Left ventricle myocardium inferior (tissue), 1 donor: ENCODE results near the gene KDELR1. TPM values are rescaled to one million over a fixed set of nuclear protein-coding genes. Genes with fewer than 3 reads are reported as not detected.

Source experiments
- DNase-seq: peaks from one replicate; pipeline ENCODE4 v3.0.0-alpha.2; 2020
- H3K27ac ChIP-seq: fragments of 200-600 bp; replicated peaks from 2 replicates; pipeline ENCODE4 v1.8.0; 2021
- H3K27me3 ChIP-seq: fragments of 200-600 bp; 2 replicates; pipeline ENCODE4 v1.8.0; 2021; ENCODE audit warnings: low read depth
- H3K36me3 ChIP-seq: fragments of 200-600 bp; 2 replicates; pipeline ENCODE4 v1.8.0; 2021
- H3K4me1 ChIP-seq: fragments of 200-600 bp; 2 replicates; pipeline ENCODE4 v1.8.0; 2021
- H3K4me3 ChIP-seq: fragments of 200-600 bp; 2 replicates; pipeline ENCODE4 v1.8.0; 2021; ENCODE audit warnings: mild to moderate bottlenecking, moderate library complexity
- H3K9me3 ChIP-seq: fragments of 200-600 bp; replicated peaks from 2 replicates; pipeline ENCODE4 v1.8.0; 2021
- intact Hi-C: fragments of 100-400 bp; cut with micrococcal nuclease; formaldehyde crosslinking; loops from one replicate; pipeline ENCODE4 v1.11.0; 2022
- total RNA-seq: library from RNA; stranded (reverse); fragmentation: NEBNext Ultra II Directional; extraction: Animal tissue kit (Norgen Biotek cat#: 25700); gene quantifications from one replicate; pipeline ENCODE4 v1.2.1, GENCODE V29; 2021
- TF ChIP-seq, protein P1 (sequence below): fragments of 200-600 bp; IDR thresholded peaks from 2 replicates; pipeline ENCODE4 v1.8.0; 2021; ENCODE audit warnings: antibody characterized with exemption, mild to moderate bottlenecking, borderline replicate concordance
- donor health status: DM: no; HTN: yes; CAD: no; lungs with severe emphysema.

Gene KDELR1
- total RNA-seq, 1 donor from 2014 or later: 68.4 TPM

DNA sequence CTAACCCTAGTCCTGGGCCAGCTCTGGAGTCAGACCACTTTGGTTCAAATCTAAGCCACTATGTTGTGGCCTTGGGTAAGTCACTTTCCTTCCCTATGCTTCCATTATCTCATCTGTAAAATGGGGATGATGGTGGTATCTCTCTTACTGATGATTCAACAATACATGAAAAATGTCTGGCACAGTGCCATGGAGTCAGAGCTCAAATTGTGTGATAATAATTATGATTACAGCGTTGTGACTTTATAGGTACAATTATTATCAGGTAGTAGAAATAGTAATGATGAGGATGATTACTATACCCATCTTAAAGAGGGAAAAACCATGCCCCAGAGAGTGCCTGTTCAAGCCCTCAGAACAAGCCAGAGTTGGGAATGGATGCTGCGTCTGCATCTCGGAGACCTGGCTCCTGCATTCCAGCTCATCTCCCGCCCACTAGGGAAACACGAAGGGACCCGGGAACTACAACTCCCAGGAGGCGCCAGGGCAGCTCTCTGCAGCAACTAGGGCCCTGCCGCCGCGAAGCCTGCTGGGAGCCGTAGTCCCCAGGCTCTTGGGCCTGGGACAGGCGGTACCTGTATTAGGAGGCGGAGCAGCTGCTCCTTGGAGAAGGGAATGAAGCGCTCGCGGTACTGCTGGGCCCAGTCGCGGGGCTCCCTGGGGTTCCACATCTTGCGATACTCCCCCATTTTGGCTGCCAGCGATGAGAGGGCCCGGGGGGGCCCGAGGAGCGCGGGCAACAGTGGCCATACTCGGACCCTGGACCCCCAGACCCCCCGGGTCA lies 28.4 kb downstream of the KDELR1 start:
- H3K27me3 ChIP-seq: no peaks in the 10 kb centered on the region
- H3K27ac ChIP-seq: peak overlapping the region; percentile 95
- TF ChIP-seq, protein P1, sequence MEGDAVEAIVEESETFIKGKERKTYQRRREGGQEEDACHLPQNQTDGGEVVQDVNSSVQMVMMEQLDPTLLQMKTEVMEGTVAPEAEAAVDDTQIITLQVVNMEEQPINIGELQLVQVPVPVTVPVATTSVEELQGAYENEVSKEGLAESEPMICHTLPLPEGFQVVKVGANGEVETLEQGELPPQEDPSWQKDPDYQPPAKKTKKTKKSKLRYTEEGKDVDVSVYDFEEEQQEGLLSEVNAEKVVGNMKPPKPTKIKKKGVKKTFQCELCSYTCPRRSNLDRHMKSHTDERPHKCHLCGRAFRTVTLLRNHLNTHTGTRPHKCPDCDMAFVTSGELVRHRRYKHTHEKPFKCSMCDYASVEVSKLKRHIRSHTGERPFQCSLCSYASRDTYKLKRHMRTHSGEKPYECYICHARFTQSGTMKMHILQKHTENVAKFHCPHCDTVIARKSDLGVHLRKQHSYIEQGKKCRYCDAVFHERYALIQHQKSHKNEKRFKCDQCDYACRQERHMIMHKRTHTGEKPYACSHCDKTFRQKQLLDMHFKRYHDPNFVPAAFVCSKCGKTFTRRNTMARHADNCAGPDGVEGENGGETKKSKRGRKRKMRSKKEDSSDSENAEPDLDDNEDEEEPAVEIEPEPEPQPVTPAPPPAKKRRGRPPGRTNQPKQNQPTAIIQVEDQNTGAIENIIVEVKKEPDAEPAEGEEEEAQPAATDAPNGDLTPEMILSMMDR: no peak
- H3K4me1 ChIP-seq: peaks cover 11% of the 10 kb centered on the region
- H3K4me3 ChIP-seq: peak overlapping the region; percentile 79
- intact Hi-C loops: no loop called here
- H3K9me3 ChIP-seq: no peaks in the 10 kb centered on the region
- peaks cover 10% of the 10 kb centered on the region for H3K36me3 ChIP-seq
- peak; percentile 97 for DNase-seq

DNA sequence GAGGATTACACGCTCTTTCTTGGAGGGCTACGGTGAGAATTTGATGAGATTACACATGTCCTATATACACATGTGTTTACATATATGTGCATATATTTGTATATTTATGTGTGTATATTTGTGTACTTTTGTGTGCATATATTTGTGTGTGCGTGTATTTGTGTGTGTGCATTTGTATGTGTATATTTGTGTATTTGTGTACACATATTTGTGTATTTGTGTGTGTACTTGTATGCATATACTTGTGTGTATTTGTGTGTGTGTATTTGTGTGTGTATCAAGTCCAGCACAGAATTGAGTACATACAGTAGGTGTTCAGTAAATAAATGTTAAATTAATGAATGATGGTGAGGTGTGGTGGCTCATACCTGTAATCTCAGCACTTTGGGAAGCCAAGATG lies 29.4 kb downstream of the KDELR1 start:
- DNase-seq: no peak
- no peaks in the 10 kb centered on the region for H3K9me3 ChIP-seq
- intact Hi-C loops: no loop called here
- H3K27ac ChIP-seq: no peak overlapping the region
- peaks cover 11% of the 10 kb centered on the region for H3K4me1 ChIP-seq
- TF ChIP-seq, protein P1: no peak
- no peak overlapping the region for H3K4me3 ChIP-seq
- H3K27me3 ChIP-seq: no peaks in the 10 kb centered on the region
- H3K36me3 ChIP-seq: peaks cover 10% of the 10 kb centered on the region

DNA sequence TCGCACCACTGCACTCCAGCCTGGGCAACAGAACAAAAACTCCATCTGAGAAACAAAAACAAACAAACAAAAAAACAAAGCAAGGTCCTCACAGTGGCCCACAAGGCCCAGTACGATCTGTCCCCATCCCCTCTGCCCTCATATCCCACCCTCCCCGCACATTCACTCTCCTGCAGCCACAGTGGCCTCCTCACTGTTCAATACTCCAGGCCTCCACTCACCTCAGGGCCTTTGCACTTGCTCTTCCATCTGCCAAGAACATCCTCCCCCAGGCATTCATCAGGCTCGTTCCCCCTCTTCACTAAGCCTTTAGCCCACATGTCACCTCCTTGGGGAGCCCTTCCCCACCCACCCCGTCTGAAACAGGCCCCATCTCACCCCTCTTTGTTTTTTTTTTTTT lies 32.2 kb downstream of the KDELR1 start:
- Histone ChIP-seq H3K27me3 (no peaks in the 10 kb centered on the region), H3K36me3 (peaks cover 17% of the 10 kb centered on the region), H3K4me1 (peaks cover 6% of the 10 kb centered on the region), H3K4me3 (no peak overlapping the region), H3K9me3 (no peaks in the 10 kb centered on the region), H3K27ac (no peak overlapping the region)
- intact Hi-C loops: no loop called here
- TF ChIP-seq, protein P1: no peak
- no peak for DNase-seq

DNA sequence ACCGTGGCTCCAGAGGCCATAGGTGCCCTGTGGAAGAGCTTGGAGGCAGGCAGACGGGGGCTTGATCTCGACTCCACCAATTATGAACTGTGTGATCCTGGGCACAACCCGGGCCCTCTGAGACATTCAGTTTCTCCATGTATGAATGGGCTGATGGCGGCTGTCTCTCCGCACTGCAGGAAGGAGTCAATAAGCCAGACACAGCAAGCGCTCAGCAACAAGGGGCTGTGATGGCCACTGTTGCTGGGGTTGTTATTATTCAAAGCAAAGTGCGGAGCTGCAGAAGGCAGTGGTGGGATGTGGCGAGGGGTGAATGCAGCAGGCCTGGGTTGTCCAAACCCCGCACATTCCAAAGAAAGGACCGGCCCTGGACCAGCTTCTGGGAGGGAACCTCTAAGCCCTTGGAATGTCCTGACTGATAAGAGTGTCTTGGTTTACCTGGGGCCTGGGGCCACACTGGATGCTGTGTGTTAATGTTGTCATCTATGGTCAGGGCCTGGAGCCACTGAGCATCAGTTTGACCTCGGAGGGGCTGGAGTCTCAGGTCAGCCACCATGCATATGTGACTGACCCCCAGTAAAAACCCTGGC lies 35.9 kb downstream of the KDELR1 start:
- TF ChIP-seq, protein P1: no peak
- intact Hi-C loops: no loop called here
- H3K9me3 ChIP-seq: no peaks in the 10 kb centered on the region
- no peaks in the 10 kb centered on the region for H3K4me1 ChIP-seq
- H3K36me3 ChIP-seq: peaks cover 17% of the 10 kb centered on the region
- DNase-seq: no peak
- no peak overlapping the region for H3K4me3 ChIP-seq
- no peak overlapping the region for H3K27ac ChIP-seq
- no peaks in the 10 kb centered on the region for H3K27me3 ChIP-seq

DNA sequence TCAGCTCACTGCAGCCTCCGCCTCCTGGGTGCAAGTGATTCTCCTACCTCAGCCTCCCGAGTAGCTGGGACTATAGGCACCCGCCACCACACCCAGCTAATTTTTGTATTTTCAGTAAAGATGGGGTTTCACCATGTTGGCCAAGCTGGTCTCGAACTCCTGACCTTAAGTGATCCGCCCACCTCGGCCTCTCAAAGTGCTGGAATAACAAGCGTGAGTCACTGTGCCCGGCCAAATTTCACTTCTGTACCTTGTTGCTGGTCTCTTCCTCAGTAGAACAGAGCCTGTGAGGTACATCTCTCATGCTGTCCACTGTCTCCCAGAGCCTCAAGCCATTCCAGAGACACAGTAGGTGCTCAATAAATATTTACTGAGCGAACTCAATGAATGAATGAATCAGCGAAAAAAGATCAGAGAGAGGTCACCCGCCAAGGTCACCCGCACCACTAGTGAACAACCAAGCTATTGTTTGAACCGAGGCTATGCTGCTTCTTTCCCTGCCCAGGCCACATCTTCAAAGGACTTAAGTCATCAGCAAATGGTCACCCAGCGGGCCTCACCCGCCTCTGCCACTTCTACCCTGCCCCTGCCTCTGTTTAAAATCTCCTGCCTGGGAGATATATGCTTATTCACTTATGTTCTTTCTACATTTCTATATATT lies 36.9 kb downstream of the KDELR1 start:
- TF ChIP-seq, protein P1: no peak
- no peak for DNase-seq
- intact Hi-C loops: no loop called here

More for the DNA sequence above, 36.9 kb downstream of the KDELR1 start:
- Histone ChIP-seq H3K4me1 (no peaks in the 10 kb centered on the region), H3K27ac (no peak overlapping the region), H3K9me3 (no peaks in the 10 kb centered on the region), H3K4me3 (no peak overlapping the region), H3K36me3 (peaks cover 10% of the 10 kb centered on the region), H3K27me3 (no peaks in the 10 kb centered on the region)
